SU-DHL-6 (cell line): ENCODE data around the gene STOM.

Experiments used
- EZH2phosphoT487 ChIP-seq: fragments of 200-600 bp; sonication (generic), shearing (Covaris generic); conservative IDR thresholded peaks from 2 replicates; pipeline ENCODE4 v1.6.1; 2018; ENCODE audit warnings: mild to moderate bottlenecking, antibody characterized with exemption, low read length, moderate library complexity, mixed read lengths
- TF ChIP-seq, protein P1 (sequence below): fragments of 200-600 bp; sonication (generic); IDR thresholded peaks from one replicate; pipeline ENCODE4 v1.5.1; 2017; ENCODE audit warnings: antibody characterized with exemption, mild to moderate bottlenecking, low read length, moderate library complexity; ENCODE audit not compliant: insufficient read depth, poor library complexity, severe bottlenecking

- TF ChIP-seq, protein P1, sequence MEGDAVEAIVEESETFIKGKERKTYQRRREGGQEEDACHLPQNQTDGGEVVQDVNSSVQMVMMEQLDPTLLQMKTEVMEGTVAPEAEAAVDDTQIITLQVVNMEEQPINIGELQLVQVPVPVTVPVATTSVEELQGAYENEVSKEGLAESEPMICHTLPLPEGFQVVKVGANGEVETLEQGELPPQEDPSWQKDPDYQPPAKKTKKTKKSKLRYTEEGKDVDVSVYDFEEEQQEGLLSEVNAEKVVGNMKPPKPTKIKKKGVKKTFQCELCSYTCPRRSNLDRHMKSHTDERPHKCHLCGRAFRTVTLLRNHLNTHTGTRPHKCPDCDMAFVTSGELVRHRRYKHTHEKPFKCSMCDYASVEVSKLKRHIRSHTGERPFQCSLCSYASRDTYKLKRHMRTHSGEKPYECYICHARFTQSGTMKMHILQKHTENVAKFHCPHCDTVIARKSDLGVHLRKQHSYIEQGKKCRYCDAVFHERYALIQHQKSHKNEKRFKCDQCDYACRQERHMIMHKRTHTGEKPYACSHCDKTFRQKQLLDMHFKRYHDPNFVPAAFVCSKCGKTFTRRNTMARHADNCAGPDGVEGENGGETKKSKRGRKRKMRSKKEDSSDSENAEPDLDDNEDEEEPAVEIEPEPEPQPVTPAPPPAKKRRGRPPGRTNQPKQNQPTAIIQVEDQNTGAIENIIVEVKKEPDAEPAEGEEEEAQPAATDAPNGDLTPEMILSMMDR: no peak
- TF ChIP-seq EZH2phosphoT487: no peak
Measured at GRCh38 chr9:121309171-121309570, 60.9 kb downstream of the STOM start.
